Endothelial cell of umbilical vein (primary cell): ENCODE data around the gene BMPR1B. TPM values are rescaled to one million over a fixed set of nuclear protein-coding genes. Genes with fewer than 3 reads are reported as not detected.

Experiments
- BruUV-seq: library from RNA; stranded (reverse); fragments of 400-500 nt; replicated peaks from 2 replicates; lab custom pipeline; 2021; lab: Mats Ljungman, UMichigan
- CTCF ChIA-PET: fragments of 300-600, 350-600 bp; sonication (Branson Sonifier 250); formaldehyde crosslinking; loops from one replicate; lab custom pipeline; 2021; ENCODE audit warnings: antibody characterized with exemption, inconsistent platforms; lab: Charles Lee
- POLR2A ChIA-PET: fragments of 300-600, 350-600 bp; sonication (Branson Sonifier 250); formaldehyde crosslinking; loops from one replicate; lab custom pipeline; 2021; ENCODE audit warnings: antibody characterized with exemption, inconsistent platforms; lab: Charles Lee
- DNase-seq: peaks from one replicate; pipeline ENCODE4 v3.0.0-alpha.2; 2011; ENCODE audit warnings: low read depth, low spot score
- FAIRE-seq: peaks from 2 replicates; lab custom pipeline; 2011; peaks lifted over from hg19 to GRCh38; lab: Jason Lieb, UNC
- H2AFZ ChIP-seq: 2 replicates; pipeline ENCODE4 v1.6.0; 2012; ENCODE audit warnings: low read depth, low read length, control low read depth, inconsistent platforms
- H3K27ac ChIP-seq: 2 replicates; pipeline ENCODE4 v1.5.1; 2011; ENCODE audit warnings: low read depth, mild to moderate bottlenecking, control low read depth, low read length, moderate library complexity; ENCODE audit not compliant: insufficient read depth
- H3K27me3 ChIP-seq, 2 experiments: 2 replicates each; pipeline versions ENCODE4 v1.6.0 to v1.6.1; 2011; ENCODE audit warnings: low read length in 2 of 2, mixed read lengths in 1 of 2; ENCODE audit not compliant: control insufficient read depth in 2 of 2, insufficient read depth in 2 of 2
- H3K36me3 ChIP-seq, 2 experiments: 2 replicates in 1 of 2; 3 replicates in 1 of 2; pipeline ENCODE4 v1.5.1; 2011; ENCODE audit warnings: low read length in 2 of 2, mild to moderate bottlenecking in 1 of 2, moderate library complexity in 1 of 2; ENCODE audit not compliant: control insufficient read depth in 2 of 2, insufficient read depth in 2 of 2; ENCODE audit errors: extremely low read depth in 1 of 2
- H3K4me1 ChIP-seq: 3 replicates; pipeline ENCODE4 v1.5.1; 2011; ENCODE audit warnings: mild to moderate bottlenecking, low read length; ENCODE audit not compliant: control insufficient read depth, insufficient read depth; ENCODE audit errors: extremely low read depth
- H3K4me2 ChIP-seq: 2 replicates; pipeline ENCODE4 v1.6.1; 2011; ENCODE audit warnings: low read length, control low read depth, mixed read lengths; ENCODE audit not compliant: insufficient read depth
- H3K4me3 ChIP-seq, 3 experiments: fragments of 200-600 bp in 1 of 3; sonication (generic), shearing (Covaris generic) in 1 of 3; replicated peaks in 1 of 3; 2 replicates each; pipeline ENCODE4 v1.5.1; 2011 to 2016; ENCODE audit warnings: control low read depth in 3 of 3, low read length in 3 of 3, mild to moderate bottlenecking in 2 of 3, inconsistent platforms in 1 of 3, low read depth in 1 of 3, moderate library complexity in 1 of 3; ENCODE audit not compliant: insufficient read depth in 1 of 3
- H3K79me2 ChIP-seq: 2 replicates; pipeline ENCODE4 v1.6.0; 2012; ENCODE audit warnings: low read length, inconsistent platforms; ENCODE audit not compliant: control insufficient read depth, insufficient read depth
- H3K9ac ChIP-seq: replicated peaks from 2 replicates; pipeline ENCODE3; 2011; ENCODE audit warnings: low read length, control low read depth; ENCODE audit not compliant: insufficient read depth; ENCODE audit errors: extremely low read depth
- H3K9me1 ChIP-seq: replicated peaks from 3 replicates; pipeline ENCODE4 v1.6.0; 2011; ENCODE audit warnings: mild to moderate bottlenecking, low read length; ENCODE audit not compliant: control insufficient read depth, insufficient read depth; ENCODE audit errors: extremely low read depth
- H3K9me3 ChIP-seq: replicated peaks from 2 replicates; pipeline ENCODE4 v1.5.1; 2012; ENCODE audit warnings: low read length, inconsistent platforms; ENCODE audit not compliant: control insufficient read depth, insufficient read depth
- H4K20me1 ChIP-seq: replicated peaks from 2 replicates; pipeline ENCODE3; 2011; ENCODE audit warnings: mild to moderate bottlenecking, low read length; ENCODE audit not compliant: control insufficient read depth, insufficient read depth; ENCODE audit errors: extremely low read depth
- EZH2 ChIP-seq: IDR thresholded peaks from 2 replicates; pipeline ENCODE4 v1.6.1; 2012; ENCODE audit warnings: borderline replicate concordance, low read depth, mild to moderate bottlenecking, moderate library complexity, low read length, inconsistent platforms; ENCODE audit not compliant: severe bottlenecking
- FOS ChIP-seq: IDR thresholded peaks from 2 replicates; pipeline ENCODE4 v1.6.1; 2011; ENCODE audit warnings: mild to moderate bottlenecking, low read length, moderate library complexity, borderline replicate concordance; ENCODE audit not compliant: insufficient read depth
- GATA2 ChIP-seq: IDR thresholded peaks from 2 replicates; pipeline ENCODE4 v1.7.0; 2011; ENCODE audit warnings: low read depth, mild to moderate bottlenecking, moderate library complexity, mixed read lengths, low read length; ENCODE audit not compliant: insufficient read length, insufficient read depth
- JUN ChIP-seq: IDR thresholded peaks from 2 replicates; pipeline ENCODE4 v1.6.1; 2011; ENCODE audit warnings: borderline replicate concordance, low read depth; ENCODE audit not compliant: insufficient read length, insufficient read depth
- MYC ChIP-seq: IDR thresholded peaks from one replicate; pipeline ENCODE4 v1.6.1; 2011; ENCODE audit warnings: mild to moderate bottlenecking, low read depth, low read length
- POLR2A ChIP-seq: IDR thresholded peaks from 2 replicates; pipeline ENCODE4 v1.6.1; 2012; ENCODE audit warnings: low read depth, mild to moderate bottlenecking, control low read depth, low read length
- POLR2AphosphoS5 ChIP-seq: IDR thresholded peaks from 2 replicates; pipeline ENCODE4 v1.6.1; 2012; ENCODE audit warnings: low read depth, mild to moderate bottlenecking, control low read depth, low read length, moderate library complexity; ENCODE audit not compliant: insufficient read depth
- dilution Hi-C: fragments of 300-500 bp; cut with MboI; formaldehyde crosslinking; loops from one replicate; pipeline ENCODE4 v1.15.0; 2019; ENCODE audit warnings: low sequenced_read_pairs; ENCODE audit not compliant: extremely low pct_ligation_motif_present
- intact Hi-C: fragments of 100-400 bp; cut with micrococcal nuclease; formaldehyde crosslinking; loops from one replicate; pipeline ENCODE4 v1.10.0; 2022
- polyA plus RNA-seq, 4 experiments: library from polyadenylated mRNA; depleted of rRNA in 3 of 4; stranded (reverse) in 3 of 4; unstranded in 1 of 4; fragments of >200 nt; gene quantifications; 2 replicates each; pipeline versions ENCODE4 v1.2.1 to v1.2.3, GENCODE V29; 2011 to 2012; ENCODE audit warnings: missing spikeins in 1 of 4
- total RNA-seq: library from RNA; stranded (reverse); gene quantifications from 2 replicates; pipeline ENCODE4 v1.2.3, GENCODE V29; 2021
- TF ChIP-seq, protein P1 (sequence below): IDR thresholded peaks from 2 replicates; pipeline ENCODE4 v1.6.1; 2011; ENCODE audit not compliant: insufficient read depth, insufficient read length
- TF ChIP-seq, protein P2 (sequence below), 2 donors: IDR thresholded peaks; 1 replicate in 1 of 2; 2 replicates in 1 of 2; pipeline ENCODE4 v1.5.1; 2011; ENCODE audit warnings: low read length in 2 of 2, mild to moderate bottlenecking in 2 of 2, moderate library complexity in 2 of 2, control low read depth in 1 of 2, inconsistent platforms in 1 of 2, low read depth in 1 of 2; ENCODE audit not compliant: insufficient read depth in 1 of 2; ENCODE audit errors: extremely low read depth in 1 of 2

The BMPR1B gene
- total and polyA plus RNA-seq, 2 donors (not counting 3 experiments of a cell fraction or from before 2014, with no cell fraction given) = 0.28 to 2.1 TPM

DNA sequence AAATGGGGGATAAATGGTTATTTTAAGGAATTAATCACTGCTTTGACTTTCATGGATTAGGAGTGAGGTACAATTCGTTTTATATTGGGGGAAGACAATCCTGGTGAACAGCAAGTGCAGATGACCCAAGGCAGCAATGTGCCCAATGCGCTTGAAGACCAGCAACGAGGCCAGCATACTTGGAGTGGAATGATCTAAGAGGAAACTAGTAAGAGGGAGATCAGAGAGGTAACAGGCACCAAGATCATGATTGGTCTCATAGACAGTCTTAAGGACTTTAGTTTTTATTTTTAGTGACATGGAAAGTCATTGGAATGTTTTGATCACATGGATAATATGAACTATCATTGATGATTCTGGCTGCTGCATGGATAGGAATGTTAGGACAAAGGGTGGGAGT, 90.6 kb downstream of the BMPR1B start:
- POLR2A ChIA-PET = no interaction called here
- H3K9me3 ChIP-seq = no peaks in the 10 kb centered on the region
- intact Hi-C loops = no loop called here
- H3K27ac ChIP-seq = no peak overlapping the region
- no peaks in the 10 kb centered on the region for H3K4me1 ChIP-seq
- H3K36me3 ChIP-seq = no peaks in the 10 kb centered on the region
- no peaks in the 10 kb centered on the region for H3K27me3 ChIP-seq
- TF ChIP-seq, protein P1, sequence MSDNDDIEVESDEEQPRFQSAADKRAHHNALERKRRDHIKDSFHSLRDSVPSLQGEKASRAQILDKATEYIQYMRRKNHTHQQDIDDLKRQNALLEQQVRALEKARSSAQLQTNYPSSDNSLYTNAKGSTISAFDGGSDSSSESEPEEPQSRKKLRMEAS = no peak
- no peak for TF ChIP-seq FOS
- TF ChIP-seq GATA2 = no peak
- no peak for TF ChIP-seq EZH2
- no peak for TF ChIP-seq POLR2AphosphoS5
- no peak for TF ChIP-seq JUN
- TF ChIP-seq POLR2A = no peak
- TF ChIP-seq, protein P2, sequence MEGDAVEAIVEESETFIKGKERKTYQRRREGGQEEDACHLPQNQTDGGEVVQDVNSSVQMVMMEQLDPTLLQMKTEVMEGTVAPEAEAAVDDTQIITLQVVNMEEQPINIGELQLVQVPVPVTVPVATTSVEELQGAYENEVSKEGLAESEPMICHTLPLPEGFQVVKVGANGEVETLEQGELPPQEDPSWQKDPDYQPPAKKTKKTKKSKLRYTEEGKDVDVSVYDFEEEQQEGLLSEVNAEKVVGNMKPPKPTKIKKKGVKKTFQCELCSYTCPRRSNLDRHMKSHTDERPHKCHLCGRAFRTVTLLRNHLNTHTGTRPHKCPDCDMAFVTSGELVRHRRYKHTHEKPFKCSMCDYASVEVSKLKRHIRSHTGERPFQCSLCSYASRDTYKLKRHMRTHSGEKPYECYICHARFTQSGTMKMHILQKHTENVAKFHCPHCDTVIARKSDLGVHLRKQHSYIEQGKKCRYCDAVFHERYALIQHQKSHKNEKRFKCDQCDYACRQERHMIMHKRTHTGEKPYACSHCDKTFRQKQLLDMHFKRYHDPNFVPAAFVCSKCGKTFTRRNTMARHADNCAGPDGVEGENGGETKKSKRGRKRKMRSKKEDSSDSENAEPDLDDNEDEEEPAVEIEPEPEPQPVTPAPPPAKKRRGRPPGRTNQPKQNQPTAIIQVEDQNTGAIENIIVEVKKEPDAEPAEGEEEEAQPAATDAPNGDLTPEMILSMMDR (IDR thresholded peaks at IDR 0.05; ENCODE audit: extremely low read depth in 1 of 2, insufficient read depth in 1 of 2, low read depth in 1 of 2, low read length in 2 of 2) = no peak
- no peak for TF ChIP-seq MYC
- H3K4me2 ChIP-seq = no peak overlapping the region
- no peak overlapping the region for H2AFZ ChIP-seq
- dilution Hi-C loops = no loop called here
- DNase-seq (no peak), FAIRE-seq (no peak)
- BruUV-seq = no TSS peak
- no peak overlapping the region for H3K9ac ChIP-seq
- H3K9me1 ChIP-seq = no peaks in the 10 kb centered on the region
- CTCF ChIA-PET = no interaction called here
- no peak overlapping the region for H3K4me3 ChIP-seq
- H4K20me1 ChIP-seq = no peaks in the 10 kb centered on the region
- no peaks in the 10 kb centered on the region for H3K79me2 ChIP-seq
